ENCODE results near the gene LCA5L.

DNA sequence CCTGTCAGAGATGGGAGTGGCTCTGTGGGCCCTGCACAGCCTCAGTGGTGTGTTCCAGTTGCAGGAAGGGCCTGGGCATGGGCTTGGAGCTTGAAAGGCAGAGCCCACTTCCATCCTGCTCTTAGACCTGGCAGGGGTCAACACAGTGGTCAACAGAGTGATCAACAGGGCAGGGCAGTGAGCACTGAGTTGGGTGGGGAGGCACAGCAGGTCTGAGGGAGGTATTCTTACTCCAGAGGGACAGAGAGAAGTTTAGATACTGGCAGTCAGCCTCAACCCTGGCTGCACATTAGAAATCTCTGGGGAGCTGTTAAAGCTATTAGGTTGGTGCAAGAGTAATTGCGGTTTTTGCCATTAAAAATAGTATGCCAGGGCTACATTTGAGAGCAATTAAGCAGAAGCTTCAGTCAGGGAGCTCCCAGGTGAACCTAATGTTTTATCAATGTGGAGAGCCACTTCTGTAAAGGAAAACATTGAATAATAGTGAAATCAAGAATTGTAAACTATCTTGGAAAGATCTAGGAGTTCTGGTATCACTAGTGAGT is 43.9 kb upstream of the LCA5L start:
- TF ChIP-seq, protein P1, sequence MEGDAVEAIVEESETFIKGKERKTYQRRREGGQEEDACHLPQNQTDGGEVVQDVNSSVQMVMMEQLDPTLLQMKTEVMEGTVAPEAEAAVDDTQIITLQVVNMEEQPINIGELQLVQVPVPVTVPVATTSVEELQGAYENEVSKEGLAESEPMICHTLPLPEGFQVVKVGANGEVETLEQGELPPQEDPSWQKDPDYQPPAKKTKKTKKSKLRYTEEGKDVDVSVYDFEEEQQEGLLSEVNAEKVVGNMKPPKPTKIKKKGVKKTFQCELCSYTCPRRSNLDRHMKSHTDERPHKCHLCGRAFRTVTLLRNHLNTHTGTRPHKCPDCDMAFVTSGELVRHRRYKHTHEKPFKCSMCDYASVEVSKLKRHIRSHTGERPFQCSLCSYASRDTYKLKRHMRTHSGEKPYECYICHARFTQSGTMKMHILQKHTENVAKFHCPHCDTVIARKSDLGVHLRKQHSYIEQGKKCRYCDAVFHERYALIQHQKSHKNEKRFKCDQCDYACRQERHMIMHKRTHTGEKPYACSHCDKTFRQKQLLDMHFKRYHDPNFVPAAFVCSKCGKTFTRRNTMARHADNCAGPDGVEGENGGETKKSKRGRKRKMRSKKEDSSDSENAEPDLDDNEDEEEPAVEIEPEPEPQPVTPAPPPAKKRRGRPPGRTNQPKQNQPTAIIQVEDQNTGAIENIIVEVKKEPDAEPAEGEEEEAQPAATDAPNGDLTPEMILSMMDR (IDR thresholded peaks at IDR 0.05; ENCODE audit: low read length): no peak
- no peak for TF ChIP-seq EZH2 (IDR thresholded peaks at IDR 0.05; ENCODE audit: borderline replicate concordance, low read length)
